HG03378 (cell line): ENCODE data around the gene TBCD.
"Not testable (repeated sequence)": the region's sequence is repeated elsewhere in the genome, so short reads cannot be mapped to it uniquely, and the experiment has no call there.

Experiments used
- ATAC-seq: cut with Tn5 transposase; IDR thresholded peaks from one replicate; pipeline ENCODE4 v1.9.1; 2021; ENCODE audit warnings: mild to moderate bottlenecking, moderate library complexity; ENCODE audit not compliant: unreplicated experiment

Gene TBCD

DNA sequence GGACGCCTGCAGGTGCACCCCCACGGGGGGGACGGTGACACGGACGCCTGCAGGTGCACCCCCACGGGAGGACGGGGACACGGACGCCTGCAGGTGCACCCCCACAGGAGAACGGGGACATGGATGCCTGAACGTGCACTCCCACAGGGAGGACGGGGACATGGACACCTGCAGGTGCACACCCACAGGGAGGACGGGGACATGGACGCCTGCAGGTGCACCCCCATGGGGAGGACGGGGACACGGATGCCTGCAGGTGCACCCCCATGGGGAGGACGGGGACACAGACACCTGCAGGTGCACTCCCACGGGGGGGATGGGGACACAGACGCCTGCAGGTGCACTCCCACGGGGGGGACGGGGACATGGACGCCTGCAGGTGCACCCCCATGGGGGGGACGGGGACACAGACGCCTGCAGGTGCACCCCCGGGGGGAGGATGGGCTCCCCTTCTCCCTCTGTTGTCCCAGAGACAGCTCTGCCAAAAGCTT lies 213.0 kb downstream of the TBCD start:
- no peak for ATAC-seq

DNA sequence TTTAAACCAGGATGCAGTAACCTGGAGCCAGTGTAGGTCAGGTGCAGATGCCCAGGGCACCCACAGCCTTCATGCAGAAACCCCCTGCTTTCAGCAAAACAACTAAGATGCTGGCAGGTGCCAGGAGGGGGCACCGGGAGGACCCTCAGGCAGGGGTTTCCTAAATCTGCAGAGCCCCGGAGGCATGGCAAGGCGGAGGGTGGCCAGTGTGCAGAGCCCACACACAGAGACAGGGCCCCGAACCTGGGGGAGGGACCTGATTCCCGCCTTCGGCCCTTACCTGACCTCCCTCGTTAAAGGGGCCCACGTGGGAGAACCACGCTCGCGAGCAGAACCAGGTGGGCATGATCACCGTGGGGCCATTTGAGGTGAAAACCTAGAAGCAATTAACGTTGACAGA lies 213.5 kb downstream of the TBCD start:
- ATAC-seq = no peak

DNA sequence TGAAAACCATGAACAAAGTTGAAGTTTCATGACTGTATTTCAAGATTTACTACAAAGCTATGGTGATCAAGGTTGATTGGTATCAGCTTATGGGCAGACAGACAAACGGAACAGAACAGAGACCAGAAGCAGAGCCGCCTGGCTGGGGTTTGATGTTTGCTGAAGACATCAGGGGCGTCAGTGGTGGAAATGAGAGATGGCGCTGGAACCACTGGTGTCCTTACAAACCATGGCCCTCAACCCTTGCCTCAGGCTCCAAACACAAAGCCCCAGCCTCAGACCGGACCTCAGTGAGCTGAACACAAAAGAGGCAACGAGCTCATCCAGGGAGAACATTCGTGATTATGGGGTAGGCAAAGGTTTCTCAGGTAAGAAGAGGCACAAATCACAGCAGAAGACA lies 214.6 kb downstream of the TBCD start:
- ATAC-seq = no peak

DNA sequence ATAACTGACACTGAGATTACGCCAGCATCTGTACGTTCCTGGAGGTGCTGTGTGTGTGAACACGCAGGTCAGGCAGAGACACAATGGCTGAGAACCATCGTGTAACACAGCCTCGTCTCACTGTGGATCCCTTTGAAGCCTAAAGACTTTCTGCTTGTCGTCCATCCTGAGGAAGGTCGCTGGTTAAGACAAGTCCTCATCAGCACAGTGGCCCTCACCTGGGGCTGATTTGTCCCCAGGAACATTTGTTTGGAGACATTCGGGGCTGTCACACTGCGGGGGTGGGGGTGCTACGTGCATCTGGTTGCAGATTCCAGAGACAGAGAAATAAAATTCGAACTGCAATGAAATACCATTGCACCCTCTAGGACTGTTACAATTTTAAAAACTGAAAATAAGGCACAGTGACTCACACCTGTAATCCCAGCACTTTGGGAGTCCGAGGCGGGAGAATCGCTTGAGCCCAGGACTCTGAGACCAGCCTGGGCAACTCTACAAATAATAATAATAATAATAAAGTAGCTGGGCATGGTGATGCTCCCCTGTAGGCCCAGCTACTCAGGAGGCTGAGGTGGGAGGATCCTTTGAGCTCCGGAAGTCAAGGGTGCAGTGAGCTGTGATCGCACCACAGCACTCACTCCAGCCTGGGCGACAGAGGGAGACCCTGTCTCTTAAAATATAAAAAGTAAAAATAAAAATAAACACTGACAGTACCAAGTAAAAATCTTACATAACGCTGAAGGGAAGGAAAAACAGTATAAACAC lies 215.6 kb downstream of the TBCD start:
- no peak for ATAC-seq

DNA sequence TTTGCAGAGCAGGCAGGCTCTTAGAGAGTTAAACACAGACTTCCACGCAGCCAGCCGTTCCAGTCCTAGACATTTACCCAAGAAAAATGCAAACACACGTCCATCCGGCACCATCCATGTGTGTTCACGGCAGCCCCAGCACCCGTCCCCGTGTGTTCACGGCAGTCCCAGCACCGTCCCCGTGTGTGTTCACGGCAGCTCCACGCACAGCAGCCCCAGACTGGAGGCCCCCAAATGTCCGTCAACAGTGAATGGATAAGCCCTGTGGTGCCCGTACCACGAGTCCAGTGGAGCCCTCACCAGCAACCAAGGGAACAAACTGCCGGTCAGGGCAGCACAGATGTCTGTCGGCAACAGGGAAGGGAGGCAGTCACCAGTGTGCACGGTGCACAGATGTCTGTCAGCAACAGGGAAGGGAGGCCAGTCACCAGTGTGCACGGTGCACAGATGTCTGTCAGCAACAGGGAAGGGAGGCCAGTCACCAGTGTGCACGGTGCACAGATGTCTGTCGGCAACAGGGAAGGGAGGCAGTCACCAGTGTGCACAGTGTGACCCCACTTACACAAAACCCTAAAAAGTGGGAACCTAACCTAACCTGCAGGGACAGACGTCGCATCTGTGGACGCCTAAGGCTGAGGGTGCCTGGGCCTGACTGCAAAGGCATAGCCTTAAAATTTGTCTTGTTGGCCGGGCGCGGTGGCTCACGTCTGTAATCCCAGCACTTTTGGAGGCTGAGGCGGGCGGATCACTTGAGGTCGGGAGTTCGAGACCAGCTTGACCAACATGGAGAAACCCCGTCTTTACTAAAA lies 216.4 kb downstream of the TBCD start:
- not testable (repeated sequence) for ATAC-seq

DNA sequence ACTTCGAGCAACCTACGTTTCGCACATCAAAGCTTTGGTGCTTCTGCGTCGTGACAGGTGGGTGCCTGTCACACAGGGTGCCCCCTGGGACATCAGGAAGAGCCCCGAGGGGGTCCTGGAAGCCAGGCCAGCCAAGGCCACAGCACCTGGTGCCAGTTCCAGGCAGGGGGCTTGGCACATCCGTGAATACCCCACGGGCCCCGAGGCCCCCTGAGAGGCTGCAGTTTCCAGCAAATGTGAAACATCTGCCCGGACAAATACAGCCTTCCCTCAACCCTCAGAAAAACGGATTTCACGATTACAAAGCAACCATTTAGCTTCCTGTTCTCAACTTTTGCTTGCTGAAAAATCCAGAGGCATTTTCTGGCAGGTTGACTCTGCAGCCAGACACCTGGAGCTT lies 218.2 kb downstream of the TBCD start:
- no peak for ATAC-seq

DNA sequence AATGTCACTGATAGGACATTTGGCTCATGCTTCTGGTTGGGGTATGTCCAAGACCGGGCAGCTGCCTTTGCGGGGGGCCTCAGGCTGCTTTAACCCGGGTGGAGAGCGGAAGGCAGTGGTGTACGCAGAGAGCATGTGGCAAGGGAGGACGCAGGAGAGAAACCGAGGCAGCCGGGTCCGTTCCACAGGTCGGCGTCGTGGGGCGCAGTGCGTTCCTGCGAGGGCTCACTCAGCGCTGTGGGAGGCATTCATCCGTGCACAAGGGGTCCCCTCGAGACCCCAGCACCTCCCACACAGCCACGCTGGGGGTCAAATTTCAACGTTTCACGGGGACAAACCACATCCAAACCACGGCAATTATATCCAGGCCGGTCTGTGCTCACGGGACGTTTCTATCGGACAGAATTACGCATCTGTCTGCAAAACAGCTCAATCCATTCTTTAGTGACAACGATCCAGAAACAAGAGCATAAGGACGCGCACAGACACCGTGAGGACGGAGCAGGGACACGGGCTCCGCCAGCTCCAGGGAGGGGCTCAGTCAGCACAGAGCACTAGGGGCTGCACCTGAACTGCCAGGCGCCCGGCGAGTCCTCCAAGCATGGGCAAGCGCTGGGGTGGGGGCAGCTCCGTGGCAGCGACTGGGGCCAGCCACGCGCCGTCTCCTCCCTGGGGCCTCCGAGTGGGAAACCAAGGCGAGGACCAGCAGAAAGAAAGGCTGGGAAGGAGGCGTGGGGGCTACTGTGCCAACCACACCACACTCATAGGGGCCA lies 219.1 kb downstream of the TBCD start:
- ATAC-seq = no peak

GRCh38 chr17:82972836-82973372 lies 221.0 kb downstream of the TBCD start:
- ATAC-seq = no peak

DNA sequence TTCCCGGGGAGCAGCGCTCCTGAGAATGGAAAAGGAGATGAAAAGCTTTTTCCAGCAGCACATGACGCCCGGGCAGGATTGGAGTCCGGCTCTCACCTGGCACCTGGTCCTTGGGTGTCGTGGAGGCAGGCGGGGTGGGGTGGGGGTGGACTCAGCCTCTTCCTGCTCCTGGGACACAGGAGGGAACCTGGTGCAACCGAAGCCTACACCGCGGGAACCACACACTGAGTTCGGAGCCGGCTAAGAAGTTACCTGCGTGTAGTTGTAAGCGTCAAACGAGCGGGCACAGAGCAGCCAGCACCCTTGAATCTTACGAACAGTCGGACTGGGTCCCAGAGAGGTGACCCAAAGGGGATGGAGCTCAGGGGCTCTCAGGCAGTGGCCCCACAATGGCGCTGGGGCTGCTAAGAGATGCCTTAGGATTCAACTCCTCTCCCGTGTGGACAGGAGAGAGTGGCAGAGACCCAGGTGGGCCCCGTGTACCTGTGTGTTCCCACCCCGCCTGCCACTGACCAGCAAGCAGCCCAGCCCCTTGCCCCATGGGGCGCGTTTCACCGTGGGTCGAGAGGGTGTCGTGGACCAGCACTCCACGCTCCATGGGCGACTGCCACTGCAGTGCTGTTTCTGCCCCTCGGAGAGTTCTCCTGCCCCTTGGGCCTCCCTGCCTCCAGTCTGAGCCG lies 221.7 kb downstream of the TBCD start:
- no peak for ATAC-seq

- no peak for ATAC-seq
These were observed 222.5 kb downstream of the TBCD start for GRCh38 chr17:82974136-82974952.

DNA sequence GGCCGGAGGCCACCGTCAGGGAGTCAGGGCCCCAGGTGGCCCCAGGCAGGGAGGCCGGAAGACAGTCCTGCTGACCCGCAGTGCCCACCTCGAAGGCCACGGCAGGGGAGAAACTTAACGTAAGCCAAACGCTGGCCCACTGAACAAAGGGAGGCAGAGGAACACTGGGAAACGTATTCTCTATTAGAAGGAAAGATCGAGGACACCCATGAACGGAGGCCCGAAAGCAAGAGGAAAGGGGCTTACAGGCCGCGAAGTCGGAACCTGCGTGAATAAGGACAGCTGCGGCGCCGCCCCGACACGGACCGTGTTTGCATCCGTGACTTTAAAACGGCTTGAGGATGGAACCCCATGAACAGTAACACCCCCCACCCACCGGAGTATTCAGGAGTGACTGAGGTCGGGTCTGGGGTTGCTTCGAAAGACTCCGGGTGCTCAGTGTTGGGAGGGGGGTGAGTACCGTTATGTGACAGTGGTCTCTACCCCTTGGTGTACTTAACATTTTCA lies 225.2 kb downstream of the TBCD start:
- no peak for ATAC-seq

GRCh38 chr17:82977606-82978005 lies 225.7 kb downstream of the TBCD start:
- no peak for ATAC-seq

DNA sequence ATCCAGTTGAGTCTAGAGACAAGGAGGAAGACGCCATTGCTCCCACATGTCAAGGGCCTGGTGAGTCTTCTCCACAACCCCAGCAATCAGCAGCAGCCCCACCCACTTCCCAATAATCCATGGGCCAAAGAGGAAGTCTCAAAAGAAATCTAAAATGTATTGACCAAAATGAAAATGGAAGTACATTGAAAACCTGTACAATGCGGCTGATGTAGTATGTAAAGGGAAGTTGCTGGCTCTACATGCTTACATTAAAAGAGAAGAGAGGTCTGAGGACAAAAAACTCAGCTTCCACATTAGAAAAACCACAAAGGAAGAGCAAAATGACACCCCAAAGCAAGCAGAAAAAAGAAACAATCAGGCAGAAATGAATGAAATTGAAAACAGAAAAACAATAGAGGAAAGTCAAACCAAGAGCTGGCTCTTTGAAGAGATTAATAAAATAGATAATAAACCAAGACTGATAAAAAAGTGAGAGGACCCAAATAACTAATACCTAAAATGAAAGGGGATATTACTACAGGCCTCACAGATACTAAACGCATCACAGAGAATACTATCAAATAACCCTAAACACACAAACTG lies 227.0 kb downstream of the TBCD start:
- ATAC-seq = no peak

DNA sequence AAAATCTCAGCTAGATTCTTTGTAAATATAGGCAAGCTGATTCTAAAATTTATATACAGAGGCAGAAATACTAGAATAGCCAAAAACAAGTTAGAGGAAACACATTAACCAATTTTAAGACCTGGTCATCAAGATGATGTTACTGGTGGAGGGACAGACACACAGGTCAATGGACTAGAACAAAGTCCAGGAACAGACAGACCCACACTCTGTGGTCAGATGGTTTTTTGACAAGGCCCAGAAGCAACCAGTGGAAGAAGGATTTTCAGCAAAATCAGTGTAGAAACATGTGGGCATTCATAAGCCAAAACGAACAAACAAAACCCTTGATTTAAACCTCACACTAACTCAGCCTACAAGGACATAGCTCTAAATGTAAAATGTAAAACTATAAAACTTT lies 227.9 kb downstream of the TBCD start:
- ATAC-seq = no peak

DNA sequence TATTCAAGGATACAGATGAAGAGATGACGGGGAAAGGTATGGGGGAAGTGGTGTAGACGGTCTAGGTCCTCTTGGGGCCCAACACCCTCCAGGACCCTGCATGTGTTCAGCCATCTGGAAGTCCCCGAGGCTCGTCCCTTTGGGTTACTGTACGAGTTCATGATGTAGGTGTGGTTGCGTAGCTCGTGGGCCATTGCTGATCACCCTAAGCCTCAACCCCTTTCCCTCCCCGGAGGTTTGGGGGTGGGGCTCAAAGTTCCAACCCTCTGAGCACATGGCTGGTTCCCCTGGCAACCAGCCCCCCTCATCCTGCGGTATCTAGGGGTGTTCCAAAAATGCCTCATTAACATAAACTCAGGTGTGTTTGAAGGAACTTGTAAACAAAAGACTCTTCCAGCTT lies 228.8 kb downstream of the TBCD start:
- no peak for ATAC-seq

DNA sequence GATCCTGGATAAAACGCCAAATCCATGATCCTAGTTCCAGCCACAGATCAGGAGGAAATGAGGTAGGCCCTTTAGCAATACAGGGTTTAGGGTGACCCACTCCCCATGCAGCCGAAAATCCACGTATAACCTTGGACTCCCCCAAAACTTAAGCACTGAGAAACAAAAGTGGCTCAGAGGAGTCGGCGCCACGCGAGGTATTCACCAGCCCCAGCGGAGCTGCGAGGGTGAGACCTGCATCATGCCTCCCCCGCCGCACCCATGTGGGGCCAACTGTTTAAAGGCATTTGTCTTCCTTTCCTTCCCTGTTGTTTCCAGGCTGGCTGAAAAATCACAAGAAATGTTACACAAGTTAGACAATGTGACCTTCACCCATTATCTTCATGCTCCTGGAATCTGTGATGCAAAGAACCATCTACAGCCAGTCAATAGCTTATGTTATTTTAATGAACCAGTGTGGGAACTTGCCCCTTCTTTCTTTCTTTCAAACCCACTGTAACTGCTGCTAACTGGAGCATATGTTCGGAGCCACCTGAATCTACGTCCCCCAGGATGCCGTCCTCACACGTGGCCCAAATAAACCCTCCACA lies 229.4 kb downstream of the TBCD start:
- ATAC-seq = no peak

- no peak for ATAC-seq
These were observed 231.8 kb downstream of the TBCD start for GRCh38 chr17:82983510-82984248.

- ATAC-seq = not testable (repeated sequence)
These were observed 232.4 kb downstream of the TBCD start for GRCh38 chr17:82984249-82984617.
